Measurements from ENCODE around the gene COPS3. TPM values are rescaled to one million over a fixed set of nuclear protein-coding genes. Genes with fewer than 3 reads are reported as not detected.

COPS3 gene
- total and polyA plus RNA-seq, 2 of the 8 experiments (the other 6 are each of a cell fraction or from before 2014, with no cell fraction given): 82.9 to 110 TPM

GRCh38 chr17:17246879-17247278 is 34.2 kb downstream of the COPS3 start (continued):
- TF ChIP-seq EGR1 (IDR thresholded peaks at IDR 0.05; ENCODE audit: borderline replicate concordance, low read depth, low read length) (no peak), HDAC6 (IDR thresholded peaks at IDR 0.05; ENCODE audit: low read depth, low read length) (no peak), CHD1 (IDR thresholded peaks at IDR 0.05; ENCODE audit: low read depth, low read length) (no peak), EP300 (IDR thresholded peaks at IDR 0.05; ENCODE audit: borderline replicate concordance in 1 of 2, low read depth in 2 of 2, low read length in 2 of 2) (no peak)
